GM18505 (cell line): ENCODE measurements around the gene GLOD4.

ENCODE experiments used
- ATAC-seq: cut with Tn5 transposase; IDR thresholded peaks from one replicate; pipeline ENCODE4 v1.9.1; 2021; ENCODE audit not compliant: unreplicated experiment
- POLR2A ChIP-seq: IDR thresholded peaks from 4 replicates; pipeline ENCODE4 v1.6.1; 2011; ENCODE audit warnings: borderline replicate concordance; ENCODE audit not compliant: insufficient read depth, insufficient read length; ENCODE audit errors: extremely low read depth

GLOD4 gene

GRCh38 chr17:731644-732066 is 50.4 kb downstream of the GLOD4 start:
- TF ChIP-seq POLR2A = no peak
- ATAC-seq = no peak

DNA sequence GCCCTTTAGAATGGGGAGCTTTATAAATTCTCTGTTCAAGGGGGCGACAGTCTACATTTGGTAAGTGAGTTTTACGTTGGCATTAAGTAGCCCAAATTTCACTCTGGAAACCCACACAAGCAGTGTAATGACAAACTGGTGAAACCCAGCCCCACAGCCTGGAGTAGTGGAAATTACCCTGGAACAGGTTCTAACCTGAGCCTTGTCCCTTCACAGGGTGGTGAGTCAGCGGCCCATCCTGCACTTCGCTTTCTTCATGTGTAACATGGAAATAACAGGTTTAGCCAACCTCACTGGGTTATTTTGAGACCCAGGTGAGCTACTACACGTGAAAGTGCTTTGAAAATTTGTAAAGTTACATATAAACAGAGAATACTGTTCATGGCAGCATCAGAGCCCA is 53.2 kb downstream of the GLOD4 start:
- TF ChIP-seq POLR2A = no peak
- no peak for ATAC-seq

DNA sequence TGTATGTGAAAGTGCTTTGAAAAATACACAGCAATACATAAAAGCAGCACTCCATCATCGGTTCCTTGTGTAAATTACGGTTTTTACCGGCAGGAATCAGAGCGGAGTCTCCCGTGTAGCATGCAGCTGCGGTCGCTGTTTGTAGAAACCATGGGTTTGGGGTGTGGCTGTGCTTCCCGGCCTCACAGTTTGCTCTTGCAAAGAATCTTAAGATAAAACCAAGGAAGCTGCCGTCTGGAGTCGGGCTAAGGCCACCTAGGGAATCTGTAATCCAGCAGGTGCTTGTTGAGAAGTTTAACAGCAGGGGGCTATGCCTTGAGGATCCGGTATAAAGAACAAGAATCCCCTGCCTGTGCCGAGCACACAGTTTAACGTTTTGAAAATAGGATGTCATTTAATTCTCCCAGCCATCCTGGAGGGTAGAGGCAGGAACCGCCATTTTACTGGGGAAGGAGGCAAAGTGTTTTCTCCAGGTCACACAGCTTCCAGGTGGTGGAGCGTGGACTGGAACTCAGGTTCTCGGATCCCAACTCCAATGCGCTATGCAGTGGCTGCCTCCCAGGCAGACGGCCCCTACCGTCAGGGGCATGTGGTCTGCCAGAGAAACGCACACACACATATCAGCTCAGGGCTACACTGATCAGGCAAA is 55.7 kb downstream of the GLOD4 start:
- ATAC-seq = no peak

GRCh38 chr17:725746-726145 is 56.3 kb downstream of the GLOD4 start:
- no peak for TF ChIP-seq POLR2A

More for the DNA sequence above, 55.7 kb downstream of the GLOD4 start:
- no peak for TF ChIP-seq POLR2A

DNA sequence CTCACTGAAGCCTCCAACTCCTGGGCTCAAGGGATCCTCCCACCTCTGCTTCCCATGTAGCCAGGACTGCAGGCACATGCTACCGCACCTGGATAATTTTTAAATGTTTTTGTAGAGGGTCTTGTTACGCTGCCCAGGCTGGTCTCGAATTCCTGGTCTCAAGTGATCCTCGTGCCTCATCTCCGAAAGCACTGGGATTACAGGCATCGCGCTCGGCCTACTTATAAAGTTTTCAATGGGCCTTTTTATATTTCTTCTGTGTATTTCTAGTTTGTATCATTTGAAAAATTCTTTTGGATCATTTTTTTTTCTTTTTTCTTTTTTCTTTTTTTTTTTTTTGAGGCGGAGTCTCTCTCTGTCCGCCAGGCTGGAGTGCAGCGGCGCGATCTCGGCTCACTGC is 57.0 kb downstream of the GLOD4 start:
- no peak for TF ChIP-seq POLR2A
- no peak for ATAC-seq

More at GRCh38 chr17:725746-726145, 56.3 kb downstream of the GLOD4 start:
- no peak for ATAC-seq

DNA sequence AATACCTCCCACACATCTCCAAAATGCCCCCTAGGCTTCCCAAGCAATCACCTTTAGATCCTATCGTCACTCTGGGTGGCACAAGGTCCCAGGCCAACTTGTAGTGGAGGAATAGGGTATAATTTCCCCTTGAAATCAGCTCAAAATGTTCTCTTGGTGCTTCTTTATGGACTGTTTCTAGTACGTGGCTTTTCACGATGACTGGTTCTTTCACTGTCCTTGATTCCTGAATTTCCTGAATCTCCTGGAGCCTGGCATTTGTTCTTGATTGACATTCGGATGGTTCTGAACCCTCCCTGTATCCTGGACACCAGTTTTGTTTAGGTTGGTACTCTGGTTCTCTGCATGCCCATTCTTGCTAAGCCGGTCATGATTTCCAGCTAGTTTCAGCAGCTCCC is 60.5 kb downstream of the GLOD4 start:
- no peak for ATAC-seq
- no peak for TF ChIP-seq POLR2A

- ATAC-seq = no peak
- TF ChIP-seq POLR2A = no peak
Observed at GRCh38 chr17:720706-721539, 61.2 kb downstream of the GLOD4 start.

GRCh38 chr17:718075-718474 is 64.0 kb downstream of the GLOD4 start:
- no peak for ATAC-seq
- no peak for TF ChIP-seq POLR2A
